B cell (primary cell): ENCODE measurements around the gene LHX5. TPM values are rescaled to one million over a fixed set of nuclear protein-coding genes. Genes with fewer than 3 reads are reported as not detected.

Experiments used
- ATAC-seq: fragments of 200-7000 bp; cut with Tn5 transposase; one replicate; pipeline ENCODE4 v1.10.0; 2021; ENCODE audit warnings: low read depth, mild to moderate bottlenecking, moderate number of reproducible peaks, moderate library complexity
- CTCF ChIA-PET: fragments of 350-600 bp; sonication (Branson Sonifier 250); formaldehyde crosslinking; loops from one replicate; lab custom pipeline; 2021; ENCODE audit warnings: antibody characterized with exemption, inconsistent platforms; lab: Charles Lee
- POLR2A ChIA-PET: fragments of 350-600 bp; sonication (Branson Sonifier 250); formaldehyde crosslinking; loops from one replicate; lab custom pipeline; 2021; ENCODE audit warnings: antibody characterized with exemption; lab: Charles Lee
- DNase-seq: peaks from one replicate; pipeline ENCODE4 v3.0.0; 2013
- H2AFZ ChIP-seq: 2 replicates; pipeline ENCODE4 v1.6.1; 2012; ENCODE audit warnings: mild to moderate bottlenecking, low read depth, low read length; ENCODE audit not compliant: insufficient read depth, poor library complexity, severe bottlenecking
- H3K27ac ChIP-seq, 2 donors: 1 replicate in 1 of 2; 2 replicates in 1 of 2; pipeline ENCODE4 v1.5.1; 2012 to 2013; ENCODE audit warnings: low read length in 2 of 2, mild to moderate bottlenecking in 2 of 2, moderate library complexity in 1 of 2
- H3K27me3 ChIP-seq, 4 experiments: fragments of 200-600 bp in 1 of 4; sonication (generic) in 1 of 4; replicated peaks in 1 of 4; 1 replicate in 2 of 4; 2 replicates in 2 of 4; pipeline versions ENCODE4 v1.6.1 to v1.7.0; 2013 to 2016; ENCODE audit warnings: low read length in 3 of 4, mild to moderate bottlenecking in 2 of 4, mixed read lengths in 1 of 4, moderate library complexity in 1 of 4; ENCODE audit not compliant: insufficient read depth in 4 of 4, control insufficient read depth in 3 of 4; ENCODE audit errors: control extremely low read depth in 1 of 4
- H3K36me3 ChIP-seq, 2 experiments: replicated peaks in 1 of 2; 1 replicate in 1 of 2; 2 replicates in 1 of 2; pipeline versions ENCODE4 v1.6.1 to v1.7.1; 2013; ENCODE audit warnings: low read length in 1 of 2; ENCODE audit not compliant: insufficient read depth in 2 of 2, control insufficient read depth in 1 of 2; ENCODE audit errors: control extremely low read depth in 1 of 2, extremely low read depth in 1 of 2
- H3K4me1 ChIP-seq, 2 donors: fragments of 200-600 bp in 1 of 2; sonication (generic) in 1 of 2; 1 replicate in 1 of 2; 2 replicates in 1 of 2; pipeline versions ENCODE4 v1.5.1 to v1.6.1; 2013 to 2017; ENCODE audit warnings: low read length in 2 of 2; ENCODE audit not compliant: control insufficient read depth in 2 of 2, insufficient read depth in 2 of 2
- H3K4me2 ChIP-seq: replicated peaks from 2 replicates; pipeline ENCODE3; 2012; ENCODE audit warnings: mild to moderate bottlenecking, low read depth, low read length; ENCODE audit not compliant: poor library complexity, severe bottlenecking
- H3K4me3 ChIP-seq, 5 experiments: fragments of 200-600 bp in 1 of 5; sonication (generic) in 1 of 5; 1 replicate in 3 of 5; 2 replicates in 2 of 5; pipeline versions ENCODE4 v1.5.1 to v1.7.0; 2011 to 2016; ENCODE audit warnings: low read length in 4 of 5, mild to moderate bottlenecking in 4 of 5, low read depth in 2 of 5, control low read depth in 1 of 5, moderate library complexity in 1 of 5; ENCODE audit not compliant: insufficient read depth in 1 of 5; ENCODE audit errors: control extremely low read depth in 1 of 5, extremely low read depth in 1 of 5
- H3K79me2 ChIP-seq: fragments of 200-600 bp; sonication (generic); one replicate; pipeline ENCODE4 v1.6.0; 2016; ENCODE audit warnings: low read length; ENCODE audit not compliant: control insufficient read depth, insufficient read depth
- H3K9ac ChIP-seq: fragments of 200-600 bp; sonication (generic); 2 replicates; pipeline ENCODE4 v1.6.1; 2017; ENCODE audit warnings: mild to moderate bottlenecking, low read length, moderate library complexity
- H3K9me3 ChIP-seq, 3 donors: one replicate each; pipeline versions ENCODE4 v1.6.1 to v1.7.1; 2013; ENCODE audit warnings: low read length in 2 of 3; ENCODE audit not compliant: control insufficient read depth in 2 of 3, insufficient read depth in 1 of 3; ENCODE audit errors: control extremely low read depth in 1 of 3
- H4K20me1 ChIP-seq: 2 replicates; pipeline ENCODE4 v1.6.0; 2012; ENCODE audit warnings: mild to moderate bottlenecking, low read length; ENCODE audit not compliant: insufficient read depth, control insufficient read depth, poor library complexity, severe bottlenecking
- H3K27ac Mint-ChIP-seq: one replicate; pipeline ENCODE4 v1.8.0; 2021; ENCODE audit warnings: mixed read lengths
- H3K27me3 Mint-ChIP-seq: one replicate; pipeline ENCODE4 v1.8.0; 2021; ENCODE audit warnings: mixed read lengths
- H3K4me1 Mint-ChIP-seq: one replicate; pipeline ENCODE4 v1.8.0; 2021; ENCODE audit warnings: mixed read lengths
- H3K4me3 Mint-ChIP-seq: one replicate; pipeline ENCODE4 v1.8.0; 2021; ENCODE audit warnings: mixed read lengths
- H3K9me3 Mint-ChIP-seq: one replicate; pipeline ENCODE4 v1.8.0; 2022; ENCODE audit warnings: mixed read lengths; ENCODE audit not compliant: insufficient read depth
- CTCF ChIP-seq: fragments of 200-600 bp; IDR thresholded peaks from one replicate; pipeline ENCODE4 v1.8.0; 2022; ENCODE audit warnings: antibody characterized with exemption, mild to moderate bottlenecking
- EZH2 ChIP-seq: IDR thresholded peaks from 2 replicates; pipeline ENCODE4 v1.6.1; 2012; ENCODE audit warnings: borderline replicate concordance, low read depth, mild to moderate bottlenecking, moderate library complexity, low read length; ENCODE audit not compliant: insufficient read depth, poor library complexity, severe bottlenecking
- WGBS: methylation state at CpG from one replicate; pipeline ENCODE4 v1.1.5; 2013; ENCODE audit warnings: missing lambda C conversion rate; ENCODE audit not compliant: insufficient coverage; 5-methylcytosine and 5-hydroxymethylcytosine counted together
- intact Hi-C: fragments of 100-400 bp; cut with micrococcal nuclease; formaldehyde crosslinking; loops from one replicate; pipeline ENCODE4 v1.10.0; 2022
- polyA plus RNA-seq: library from polyadenylated mRNA; depleted of rRNA; stranded (reverse); fragments of >200 nt; gene quantifications from 2 replicates; pipeline ENCODE4 v1.2.3, GENCODE V29; 2012
- total RNA-seq, 2 donors: library from RNA; stranded (reverse); fragments of 120-200 nt in 1 of 2; gene quantifications; 1 replicate in 1 of 2; 2 replicates in 1 of 2; pipeline versions ENCODE4 v1.2.3 to v1.2.4, GENCODE V29; 2013 to 2022

LHX5 gene
- total and polyA plus RNA-seq, 2 donors (not counting 1 experiment from before 2014, with no cell fraction given), result not detected

DNA sequence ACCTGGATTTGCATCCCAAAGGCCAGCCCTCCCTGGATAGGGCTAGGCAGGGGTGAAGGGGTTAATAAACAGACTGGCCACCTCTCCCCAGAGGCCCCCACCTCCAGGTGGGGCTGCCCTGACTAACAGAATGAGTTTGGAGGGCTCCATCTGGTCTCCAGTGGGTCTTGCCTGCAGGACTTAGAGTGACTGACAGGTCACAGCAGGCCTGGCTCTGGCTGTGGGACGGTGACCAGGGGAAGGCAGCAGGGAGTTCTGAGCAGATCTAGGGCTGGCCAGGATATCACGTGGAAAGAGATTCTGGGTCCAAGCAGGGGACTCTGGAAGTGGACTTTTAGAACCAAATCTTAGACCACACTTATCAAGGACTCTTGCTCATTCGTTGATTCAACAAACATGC is 40.9 kb upstream of the LHX5 start:
- H3K27me3 ChIP-seq, result peaks cover 0 to 36% (median 10%) of the 10 kb centered on the region in 4 experiments
- no peaks in the 10 kb centered on the region for H3K79me2 ChIP-seq
- no peaks in the 10 kb centered on the region for H3K4me1 ChIP-seq
- TF ChIP-seq EZH2 (no peak), CTCF (no peak)
- no peaks in the 10 kb centered on the region for H3K36me3 ChIP-seq
- intact Hi-C loops, result no loop called here
- no peak overlapping the region for H2AFZ ChIP-seq
- DNase-seq (no peak), ATAC-seq (no peak)
- H3K27ac ChIP-seq, result no peak overlapping the region
- Mint-ChIP-seq H3K27me3 (peaks cover 65% of the 10 kb centered on the region), H3K4me3 (no peak overlapping the region), H3K4me1 (no peaks in the 10 kb centered on the region), H3K27ac (no peak overlapping the region), H3K9me3 (no peaks in the 10 kb centered on the region)
- no peak overlapping the region for H3K4me3 ChIP-seq
- H3K9ac ChIP-seq, result no peak overlapping the region
- no peak overlapping the region for H3K4me2 ChIP-seq
- ChIA-PET CTCF (no interaction called here), POLR2A (no interaction called here)
- WGBS, result 0% methylated on average over 1 of the region's 3 CpGs
- peaks cover 0 to 3% (median 0%) of the 10 kb centered on the region in 3 donors for H3K9me3 ChIP-seq
- H4K20me1 ChIP-seq, result no peaks in the 10 kb centered on the region

DNA sequence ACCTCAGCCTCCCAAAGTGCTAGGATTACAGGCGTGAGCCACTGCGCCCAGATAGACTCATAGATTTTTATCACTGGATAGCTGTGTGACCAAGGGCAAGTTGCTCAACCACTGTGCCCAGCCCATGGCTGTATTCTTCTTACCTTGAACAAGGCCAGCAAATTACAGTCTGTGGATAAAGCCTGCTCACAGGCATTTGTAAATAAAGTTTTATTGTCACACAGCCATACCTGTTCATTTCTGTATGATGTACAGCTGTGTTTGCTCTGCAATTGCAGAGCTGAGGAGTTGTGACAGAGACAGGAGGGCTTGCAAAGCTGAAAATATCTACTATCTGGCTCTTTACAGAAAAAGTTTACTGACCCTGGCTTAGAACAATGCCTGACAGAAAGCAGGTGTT is 35.2 kb upstream of the LHX5 start:
- H4K20me1 ChIP-seq, result no peaks in the 10 kb centered on the region
- DNase-seq (no peak), ATAC-seq (no peak)
- Mint-ChIP-seq H3K4me3 (no peak overlapping the region), H3K9me3 (no peaks in the 10 kb centered on the region), H3K27me3 (peaks cover 53% of the 10 kb centered on the region), H3K4me1 (no peaks in the 10 kb centered on the region), H3K27ac (no peak overlapping the region)
- H3K9me3 ChIP-seq, result peaks cover 0 to 4% (median 0%) of the 10 kb centered on the region in 3 donors
- ChIA-PET CTCF (no interaction called here), POLR2A (no interaction called here)
- no peaks in the 10 kb centered on the region for H3K36me3 ChIP-seq
- no peaks in the 10 kb centered on the region for H3K4me1 ChIP-seq
- no peak overlapping the region for H2AFZ ChIP-seq
- H3K79me2 ChIP-seq, result no peaks in the 10 kb centered on the region
- peaks cover 0 to 17% (median under 1%) of the 10 kb centered on the region in 4 experiments for H3K27me3 ChIP-seq
- no peak overlapping the region for H3K4me2 ChIP-seq
- intact Hi-C loops, result no loop called here
- no peak overlapping the region for H3K4me3 ChIP-seq
- no peak overlapping the region for H3K27ac ChIP-seq
- no peak overlapping the region for H3K9ac ChIP-seq
- WGBS, result 78% methylated on average over 2 of the region's 2 CpGs
- TF ChIP-seq EZH2 (no peak), CTCF (no peak)
